ENCODE measurements around the gene C6orf89. TPM values are rescaled to one million over a fixed set of nuclear protein-coding genes. Genes with fewer than 3 reads are reported as not detected.

Gene C6orf89
- total and polyA plus RNA-seq, 2 experiments from 2014 or later = 73.8 to 84.0 TPM

GRCh38 chr6:36908747-36909146 is 23.0 kb downstream of the C6orf89 start:
- peaks cover 9% of the 10 kb centered on the region; the same call in 1 of the 2 replicates for H3K36me3 ChIP-seq (ENCODE audit: low read depth)
- H3K4me3 ChIP-seq = no peak overlapping the region
- no peaks in the 10 kb centered on the region for H3K9me2 ChIP-seq (ENCODE audit: insufficient read depth)
- TF ChIP-seq EZH2phosphoT487 (IDR thresholded peaks at IDR 0.05; ENCODE audit: insufficient read depth, low read depth) (no peak), EZH2 (IDR thresholded peaks at IDR 0.05; ENCODE audit: insufficient read depth, poor library complexity, severe bottlenecking) (no peak)
- H3K27ac ChIP-seq = no peak overlapping the region
- H3K27me3 ChIP-seq (replicated peaks; ENCODE audit: insufficient read depth) = no peaks in the 10 kb centered on the region
- H3K79me2 ChIP-seq (ENCODE audit: insufficient read depth) = peaks cover 49% of the 10 kb centered on the region
- no peaks in the 10 kb centered on the region for H3K9me3 ChIP-seq (ENCODE audit: low read depth)
- H3K4me2 ChIP-seq (ENCODE audit: unreplicated experiment) = no peak overlapping the region
- peaks cover 40% of the 10 kb centered on the region for H3F3A ChIP-seq (ENCODE audit: insufficient read depth)
- no peaks in the 10 kb centered on the region for H4K20me1 ChIP-seq (ENCODE audit: insufficient read depth)
- 72 to 79% methylated on average over 2 of the region's 2 CpGs for WGBS, 2 experiments (ENCODE audit: low coverage in 1 of 2, low lambda C conversion rate in 2 of 2, missing lambda C conversion rate in 2 of 2)
- no peak for DNase-seq
- no peak overlapping the region for H3K9ac ChIP-seq
- in situ Hi-C loops (cut with MboI) = no loop called here
- H3K4me1 ChIP-seq (ENCODE audit: insufficient read depth) = peaks cover 34% of the 10 kb centered on the region
- H2AFZ ChIP-seq = no peak overlapping the region

- Histone ChIP-seq H3K27me3 (replicated peaks; ENCODE audit: insufficient read depth) (no peaks in the 10 kb centered on the region), H3K27ac (peak overlapping the region; percentile 62), H3K4me2 (ENCODE audit: unreplicated experiment) (peak overlapping the region; percentile 45), H2AFZ (no peak overlapping the region), H4K20me1 (ENCODE audit: insufficient read depth) (no peaks in the 10 kb centered on the region), H3K4me3 (no peak overlapping the region), H3K79me2 (ENCODE audit: insufficient read depth) (peaks cover 30% of the 10 kb centered on the region), H3K9me3 (ENCODE audit: low read depth) (no peaks in the 10 kb centered on the region), H3K9me2 (ENCODE audit: insufficient read depth) (no peaks in the 10 kb centered on the region), H3K9ac (no peak overlapping the region), H3K36me3 (ENCODE audit: low read depth) (peaks cover 14% of the 10 kb centered on the region; the same call in 1 of the 2 replicates), H3K4me1 (ENCODE audit: insufficient read depth) (peaks cover 45% of the 10 kb centered on the region), H3F3A (ENCODE audit: insufficient read depth) (peaks cover 38% of the 10 kb centered on the region)
- no peak for DNase-seq
- WGBS, 2 experiments (ENCODE audit: low coverage in 1 of 2, low lambda C conversion rate in 2 of 2, missing lambda C conversion rate in 2 of 2) = 79 to 82% methylated on average over 4 of the region's 4 CpGs
- TF ChIP-seq EZH2 (IDR thresholded peaks at IDR 0.05; ENCODE audit: insufficient read depth, poor library complexity, severe bottlenecking) (no peak), EZH2phosphoT487 (IDR thresholded peaks at IDR 0.05; ENCODE audit: insufficient read depth, low read depth) (no peak)
- in situ Hi-C loops (cut with MboI) = no loop called here
These were observed 26.3 kb downstream of the C6orf89 start for GRCh38 chr6:36912030-36912454.

GRCh38 chr6:36912586-36912985 is 26.8 kb downstream of the C6orf89 start:
- Histone ChIP-seq H3F3A (ENCODE audit: insufficient read depth) (peaks cover 42% of the 10 kb centered on the region), H3K9ac (no peak overlapping the region), H4K20me1 (ENCODE audit: insufficient read depth) (no peaks in the 10 kb centered on the region), H3K4me3 (no peak overlapping the region), H3K79me2 (ENCODE audit: insufficient read depth) (peaks cover 24% of the 10 kb centered on the region), H3K9me2 (ENCODE audit: insufficient read depth) (no peaks in the 10 kb centered on the region), H3K27me3 (replicated peaks; ENCODE audit: insufficient read depth) (no peaks in the 10 kb centered on the region), H3K27ac (peak overlapping the region; percentile 62), H3K4me1 (ENCODE audit: insufficient read depth) (peaks cover 49% of the 10 kb centered on the region), H2AFZ (no peak overlapping the region), H3K9me3 (ENCODE audit: low read depth) (no peaks in the 10 kb centered on the region), H3K36me3 (ENCODE audit: low read depth) (peaks cover 14% of the 10 kb centered on the region; the same call in 1 of the 2 replicates), H3K4me2 (ENCODE audit: unreplicated experiment) (peak overlapping the region; percentile 45)
- TF ChIP-seq EZH2phosphoT487 (IDR thresholded peaks at IDR 0.05; ENCODE audit: insufficient read depth, low read depth) = peak; percentile 91; the same call in 1 of the 2 replicates
- TF ChIP-seq EZH2 (IDR thresholded peaks at IDR 0.05; ENCODE audit: insufficient read depth, poor library complexity, severe bottlenecking) = no peak
- WGBS, 2 experiments (ENCODE audit: low coverage in 1 of 2, low lambda C conversion rate in 2 of 2, missing lambda C conversion rate in 2 of 2) = 2 to 5% methylated on average over 8 of the region's 8 CpGs
- in situ Hi-C loops (cut with MboI) = no loop called here
- peak; percentile 90 for DNase-seq

GRCh38 chr6:36913082-36913481 is 27.3 kb downstream of the C6orf89 start:
- Histone ChIP-seq H3K27ac (peak overlapping the region; percentile 62), H3K9ac (no peak overlapping the region), H3K4me1 (ENCODE audit: insufficient read depth) (peaks cover 52% of the 10 kb centered on the region), H3K4me2 (ENCODE audit: unreplicated experiment) (peak overlapping the region; percentile 9), H3K79me2 (ENCODE audit: insufficient read depth) (peaks cover 19% of the 10 kb centered on the region), H2AFZ (no peak overlapping the region), H3K9me2 (ENCODE audit: insufficient read depth) (no peaks in the 10 kb centered on the region), H4K20me1 (ENCODE audit: insufficient read depth) (no peaks in the 10 kb centered on the region), H3F3A (ENCODE audit: insufficient read depth) (peaks cover 44% of the 10 kb centered on the region), H3K4me3 (no peak overlapping the region), H3K9me3 (ENCODE audit: low read depth) (no peaks in the 10 kb centered on the region), H3K27me3 (replicated peaks; ENCODE audit: insufficient read depth) (no peaks in the 10 kb centered on the region), H3K36me3 (ENCODE audit: low read depth) (peaks cover 14% of the 10 kb centered on the region; the same call in 1 of the 2 replicates)
- in situ Hi-C loops (cut with MboI) = no loop called here
- 51 to 53% methylated on average over 4 of the region's 4 CpGs for WGBS, 2 experiments (ENCODE audit: low coverage in 1 of 2, low lambda C conversion rate in 2 of 2, missing lambda C conversion rate in 2 of 2)
- TF ChIP-seq EZH2 (IDR thresholded peaks at IDR 0.05; ENCODE audit: insufficient read depth, poor library complexity, severe bottlenecking) (no peak), EZH2phosphoT487 (IDR thresholded peaks at IDR 0.05; ENCODE audit: insufficient read depth, low read depth) (no peak)
- DNase-seq = no peak
